ENCODE results near the gene ZNF618. TPM values are rescaled to one million over a fixed set of nuclear protein-coding genes. Genes with fewer than 3 reads are reported as not detected.

The ZNF618 gene
- total RNA-seq, 1 experiment from 2014 or later = 4.2 TPM

- Histone ChIP-seq H3F3A (ENCODE audit: low read length, unreplicated experiment) (no peaks in the 10 kb centered on the region), H3K4me3 (ENCODE audit: low read length) (no peak overlapping the region), H3K79me2 (ENCODE audit: low read length) (0 out of 2 replicates have a peak, but pooled peaks cover 9% of the 10 kb centered on the region), H3K9me3 (ENCODE audit: low read length) (no peaks in the 10 kb centered on the region), H3K9ac (ENCODE audit: low read length) (no peak overlapping the region), H3K36me3 (ENCODE audit: low read depth, low read length) (no peaks in the 10 kb centered on the region), H3K27me3 (ENCODE audit: low read length) (no peaks in the 10 kb centered on the region), H3K4me2 (ENCODE audit: low read length) (no peak overlapping the region), H3K9me2 (replicated peaks; ENCODE audit: low read length) (no peaks in the 10 kb centered on the region), H2AFZ (ENCODE audit: low read length) (no peak overlapping the region), H3K4me1 (ENCODE audit: insufficient read depth, low read length) (no peaks in the 10 kb centered on the region), H3K27ac (ENCODE audit: low read length) (no peak overlapping the region), H4K20me1 (ENCODE audit: low read length) (no peaks in the 10 kb centered on the region)
- POLR2A ChIA-PET (ENCODE audit: unreplicated experiment) = no interaction called here
- intact Hi-C loops (cut with micrococcal nuclease) = no loop called here
- DNase-seq (no peak), ATAC-seq (no peak)
- TF ChIP-seq EZH2 (IDR thresholded peaks at IDR 0.05; ENCODE audit: low read length, unreplicated experiment) (no peak), EZH2phosphoT487 (IDR thresholded peaks at IDR 0.05; ENCODE audit: borderline replicate concordance, low read length) (no peak)
- TF ChIP-seq, protein P1, sequence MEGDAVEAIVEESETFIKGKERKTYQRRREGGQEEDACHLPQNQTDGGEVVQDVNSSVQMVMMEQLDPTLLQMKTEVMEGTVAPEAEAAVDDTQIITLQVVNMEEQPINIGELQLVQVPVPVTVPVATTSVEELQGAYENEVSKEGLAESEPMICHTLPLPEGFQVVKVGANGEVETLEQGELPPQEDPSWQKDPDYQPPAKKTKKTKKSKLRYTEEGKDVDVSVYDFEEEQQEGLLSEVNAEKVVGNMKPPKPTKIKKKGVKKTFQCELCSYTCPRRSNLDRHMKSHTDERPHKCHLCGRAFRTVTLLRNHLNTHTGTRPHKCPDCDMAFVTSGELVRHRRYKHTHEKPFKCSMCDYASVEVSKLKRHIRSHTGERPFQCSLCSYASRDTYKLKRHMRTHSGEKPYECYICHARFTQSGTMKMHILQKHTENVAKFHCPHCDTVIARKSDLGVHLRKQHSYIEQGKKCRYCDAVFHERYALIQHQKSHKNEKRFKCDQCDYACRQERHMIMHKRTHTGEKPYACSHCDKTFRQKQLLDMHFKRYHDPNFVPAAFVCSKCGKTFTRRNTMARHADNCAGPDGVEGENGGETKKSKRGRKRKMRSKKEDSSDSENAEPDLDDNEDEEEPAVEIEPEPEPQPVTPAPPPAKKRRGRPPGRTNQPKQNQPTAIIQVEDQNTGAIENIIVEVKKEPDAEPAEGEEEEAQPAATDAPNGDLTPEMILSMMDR (conservative IDR thresholded peaks at IDR 0.05; ENCODE audit: low read depth, low read length) = no peak
- BruUV-seq (replicated peaks) = no TSS peak
- CTCF ChIA-PET = no interaction called here
Measured at GRCh38 chr9:113895526-113895925, 19.4 kb downstream of the ZNF618 start.

DNA sequence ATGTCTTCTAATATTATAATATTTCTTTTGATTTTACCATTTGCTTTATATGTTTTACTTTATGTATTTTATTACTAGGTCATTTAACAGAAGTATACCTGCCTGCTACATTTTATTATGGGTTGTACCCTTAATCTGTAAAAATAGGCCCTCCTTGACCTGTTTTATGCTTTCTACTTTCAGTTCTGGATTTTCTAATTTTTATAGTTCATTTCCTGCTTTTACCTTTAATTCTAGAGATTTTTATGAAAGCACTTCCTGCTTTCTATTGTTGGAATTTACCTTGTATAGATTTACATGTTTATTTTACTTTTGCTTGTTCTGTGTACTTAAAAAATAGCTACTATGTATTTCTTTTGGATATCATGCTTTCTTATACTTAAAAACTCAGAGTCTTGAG is 20.6 kb downstream of the ZNF618 start:
- no peaks in the 10 kb centered on the region for H3K9me2 ChIP-seq (replicated peaks; ENCODE audit: low read length)
- H4K20me1 ChIP-seq (ENCODE audit: low read length) = no peaks in the 10 kb centered on the region
- H3K4me3 ChIP-seq (ENCODE audit: low read length) = no peak overlapping the region
- H3K9ac ChIP-seq (ENCODE audit: low read length) = no peak overlapping the region
- no peak for TF ChIP-seq EZH2 (IDR thresholded peaks at IDR 0.05; ENCODE audit: low read length, unreplicated experiment)
- TF ChIP-seq, protein P1 (conservative IDR thresholded peaks at IDR 0.05; ENCODE audit: low read depth, low read length) = no peak
- TF ChIP-seq EZH2phosphoT487 (IDR thresholded peaks at IDR 0.05; ENCODE audit: borderline replicate concordance, low read length) = no peak
- no peaks in the 10 kb centered on the region for H3F3A ChIP-seq (ENCODE audit: low read length, unreplicated experiment)
- no peak for ATAC-seq
- no peaks in the 10 kb centered on the region for H3K4me1 ChIP-seq (ENCODE audit: insufficient read depth, low read length)
- no peaks in the 10 kb centered on the region for H3K27me3 ChIP-seq (ENCODE audit: low read length)
- ChIA-PET POLR2A (ENCODE audit: unreplicated experiment) (no interaction called here), CTCF (no interaction called here)
- BruUV-seq (replicated peaks) = no TSS peak
- no peak overlapping the region for H2AFZ ChIP-seq (ENCODE audit: low read length)
- H3K36me3 ChIP-seq (ENCODE audit: low read depth, low read length) = no peaks in the 10 kb centered on the region
- no peak overlapping the region for H3K4me2 ChIP-seq (ENCODE audit: low read length)
- DNase-seq = no peak
- no peaks in the 10 kb centered on the region for H3K9me3 ChIP-seq (ENCODE audit: low read length)
- H3K27ac ChIP-seq (ENCODE audit: low read length) = no peak overlapping the region
- 0 out of 2 replicates have a peak, but pooled peaks cover 9% of the 10 kb centered on the region for H3K79me2 ChIP-seq (ENCODE audit: low read length)
- intact Hi-C loops (cut with micrococcal nuclease) = no loop called here

DNA sequence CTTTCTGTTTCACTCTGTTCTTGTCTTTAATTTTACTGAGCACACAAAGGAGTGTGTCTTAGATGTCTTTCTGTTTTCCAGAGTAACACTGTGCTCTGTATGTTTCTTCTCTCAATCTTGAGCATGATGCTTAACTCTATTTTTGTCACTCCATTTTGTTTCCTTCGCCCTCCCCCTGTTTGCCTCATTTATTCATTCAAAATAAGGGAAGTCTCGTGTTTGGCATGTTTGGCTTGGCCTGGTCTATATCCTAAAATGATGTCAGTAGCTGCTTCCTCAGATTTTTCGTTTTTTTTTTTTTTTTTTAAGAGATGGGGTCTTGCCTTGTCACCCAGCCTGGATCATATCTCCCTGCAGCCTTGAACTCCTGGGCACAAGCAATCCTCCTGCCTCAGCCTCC is 22.0 kb downstream of the ZNF618 start:
- no TSS peak for BruUV-seq (replicated peaks)
- no peaks in the 10 kb centered on the region for H3K9me3 ChIP-seq (ENCODE audit: low read length)
- no peak for TF ChIP-seq EZH2 (IDR thresholded peaks at IDR 0.05; ENCODE audit: low read length, unreplicated experiment)
- TF ChIP-seq, protein P1 (conservative IDR thresholded peaks at IDR 0.05; ENCODE audit: low read depth, low read length) = no peak
- no peak for TF ChIP-seq EZH2phosphoT487 (IDR thresholded peaks at IDR 0.05; ENCODE audit: borderline replicate concordance, low read length)
- ATAC-seq (no peak), DNase-seq (no peak)
- ChIA-PET POLR2A (ENCODE audit: unreplicated experiment) (no interaction called here), CTCF (no interaction called here)
- no peak overlapping the region for H2AFZ ChIP-seq (ENCODE audit: low read length)
- H3K9me2 ChIP-seq (replicated peaks; ENCODE audit: low read length) = no peaks in the 10 kb centered on the region
- H4K20me1 ChIP-seq (ENCODE audit: low read length) = no peaks in the 10 kb centered on the region
- H3K27ac ChIP-seq (ENCODE audit: low read length) = no peak overlapping the region
- H3K79me2 ChIP-seq (ENCODE audit: low read length) = 0 out of 2 replicates have a peak, but pooled peaks cover 9% of the 10 kb centered on the region
- intact Hi-C loops (cut with micrococcal nuclease) = no loop called here
- H3K36me3 ChIP-seq (ENCODE audit: low read depth, low read length) = no peaks in the 10 kb centered on the region
- no peak overlapping the region for H3K9ac ChIP-seq (ENCODE audit: low read length)
- no peaks in the 10 kb centered on the region for H3K4me1 ChIP-seq (ENCODE audit: insufficient read depth, low read length)
- no peaks in the 10 kb centered on the region for H3K27me3 ChIP-seq (ENCODE audit: low read length)
- H3K4me2 ChIP-seq (ENCODE audit: low read length) = no peak overlapping the region
- no peaks in the 10 kb centered on the region for H3F3A ChIP-seq (ENCODE audit: low read length, unreplicated experiment)
- no peak overlapping the region for H3K4me3 ChIP-seq (ENCODE audit: low read length)

All from PC-3 (cell line).